Mesenchymal stem cell (in vitro differentiated cells and primary cell): ENCODE measurements around the gene TSPYL6.

Experiments
- DNase-seq: peaks from one replicate; pipeline ENCODE4 v3.0.0-alpha.2; 2013
- H2AFZ ChIP-seq: one replicate; pipeline ENCODE4 v1.6.1; 2013; ENCODE audit warnings: low read depth, mild to moderate bottlenecking, control low read depth, inconsistent platforms, low read length, moderate library complexity
- H2AK5ac ChIP-seq: 2 replicates; pipeline ENCODE4 v1.6.1; 2013; ENCODE audit warnings: low read length, moderate library complexity, mild to moderate bottlenecking, inconsistent platforms; ENCODE audit not compliant: severe bottlenecking
- H2BK120ac ChIP-seq: one replicate; pipeline ENCODE4 v1.6.1; 2013; ENCODE audit warnings: low read depth, mild to moderate bottlenecking, inconsistent platforms, low read length, moderate library complexity
- H2BK12ac ChIP-seq, 2 experiments: one replicate each; pipeline ENCODE4 v1.6.1; 2013; ENCODE audit warnings: inconsistent platforms in 2 of 2, low read length in 2 of 2, mild to moderate bottlenecking in 2 of 2, moderate library complexity in 2 of 2, control low read depth in 1 of 2
- H2BK15ac ChIP-seq: one replicate; pipeline ENCODE4 v1.6.1; 2013; ENCODE audit warnings: mild to moderate bottlenecking, low read depth, inconsistent platforms; ENCODE audit not compliant: poor library complexity, severe bottlenecking
- H2BK5ac ChIP-seq: 2 replicates; pipeline ENCODE4 v1.6.1; 2013; ENCODE audit warnings: low read depth, mild to moderate bottlenecking, low read length, control low read depth, inconsistent platforms; ENCODE audit not compliant: poor library complexity, severe bottlenecking
- H3K14ac ChIP-seq, 2 experiments: one replicate each; pipeline ENCODE4 v1.6.1; 2013; ENCODE audit warnings: inconsistent platforms in 2 of 2, low read length in 2 of 2, control low read depth in 1 of 2, mild to moderate bottlenecking in 1 of 2, moderate library complexity in 1 of 2
- H3K18ac ChIP-seq, 2 experiments: one replicate each; pipeline ENCODE4 v1.6.1; 2013; ENCODE audit warnings: inconsistent platforms in 2 of 2, low read length in 2 of 2, control low read depth in 1 of 2, low read depth in 1 of 2, mild to moderate bottlenecking in 1 of 2
- H3K23ac ChIP-seq, 2 experiments: one replicate each; pipeline ENCODE4 v1.6.1; 2013; ENCODE audit warnings: inconsistent platforms in 2 of 2, low read length in 2 of 2, mild to moderate bottlenecking in 2 of 2, moderate library complexity in 2 of 2, control low read depth in 1 of 2
- H3K27ac ChIP-seq: 2 replicates; pipeline ENCODE4 v1.5.1; 2013; ENCODE audit warnings: mild to moderate bottlenecking, moderate library complexity, low read length, control low read depth, inconsistent platforms; ENCODE audit not compliant: poor library complexity, severe bottlenecking
- H3K27me3 ChIP-seq, 2 experiments: 2 replicates each; pipeline versions ENCODE4 v1.6.1 to v1.7.0; 2013; ENCODE audit warnings: low read length in 2 of 2, mild to moderate bottlenecking in 2 of 2, moderate library complexity in 2 of 2, control low read depth in 1 of 2, inconsistent platforms in 1 of 2; ENCODE audit not compliant: control insufficient read depth in 1 of 2, insufficient read depth in 1 of 2
- H3K36me3 ChIP-seq, 2 experiments: 2 replicates each; pipeline versions ENCODE4 v1.6.1 to v1.7.0; 2013; ENCODE audit warnings: low read length in 2 of 2, control low read depth in 1 of 2, inconsistent platforms in 1 of 2, low read depth in 1 of 2, mild to moderate bottlenecking in 1 of 2; ENCODE audit not compliant: insufficient read depth in 2 of 2, control insufficient read depth in 1 of 2
- H3K4ac ChIP-seq, 2 experiments: one replicate each; pipeline ENCODE4 v1.6.1; 2013; ENCODE audit warnings: inconsistent platforms in 2 of 2, low read length in 2 of 2, mild to moderate bottlenecking in 2 of 2, moderate library complexity in 2 of 2, control low read depth in 1 of 2, low read depth in 1 of 2
- H3K4me1 ChIP-seq: 2 replicates; pipeline ENCODE4 v1.6.1; 2013; ENCODE audit warnings: low read depth, low read length, control low read depth; ENCODE audit not compliant: control insufficient read depth, insufficient read depth
- H3K4me2 ChIP-seq: 2 replicates; pipeline ENCODE4 v1.6.1; 2013; ENCODE audit warnings: low read length, mild to moderate bottlenecking, inconsistent platforms; ENCODE audit not compliant: poor library complexity, severe bottlenecking
- H3K4me3 ChIP-seq, 2 experiments: 2 replicates each; pipeline versions ENCODE4 v1.5.1 to v1.7.0; 2013; ENCODE audit warnings: low read length in 2 of 2, mild to moderate bottlenecking in 2 of 2, control low read depth in 1 of 2, low read depth in 1 of 2; ENCODE audit not compliant: insufficient read depth in 1 of 2
- H3K79me1 ChIP-seq: replicated peaks from 2 replicates; pipeline ENCODE4 v1.6.1; 2013; ENCODE audit warnings: mild to moderate bottlenecking, control low read depth, low read length, inconsistent platforms; ENCODE audit not compliant: poor library complexity, severe bottlenecking
- H3K9ac ChIP-seq: 2 replicates; pipeline ENCODE4 v1.7.0; 2013; ENCODE audit warnings: mild to moderate bottlenecking, low read length, moderate library complexity
- H3K9me3 ChIP-seq: 2 replicates; pipeline ENCODE4 v1.7.0; 2013; ENCODE audit warnings: mild to moderate bottlenecking, low read length; ENCODE audit not compliant: control insufficient read depth
- H4K8ac ChIP-seq: one replicate; pipeline ENCODE4 v1.6.1; 2013; ENCODE audit warnings: inconsistent platforms, mild to moderate bottlenecking, low read length, moderate library complexity
- H4K91ac ChIP-seq: one replicate; pipeline ENCODE4 v1.6.1; 2013; ENCODE audit warnings: mild to moderate bottlenecking, low read length, inconsistent platforms
- WGBS: methylation state at CpG from one replicate; pipeline ENCODE4 v1.1.7; 2013; ENCODE audit warnings: mixed read lengths; 5-methylcytosine and 5-hydroxymethylcytosine counted together

TSPYL6 gene

DNA sequence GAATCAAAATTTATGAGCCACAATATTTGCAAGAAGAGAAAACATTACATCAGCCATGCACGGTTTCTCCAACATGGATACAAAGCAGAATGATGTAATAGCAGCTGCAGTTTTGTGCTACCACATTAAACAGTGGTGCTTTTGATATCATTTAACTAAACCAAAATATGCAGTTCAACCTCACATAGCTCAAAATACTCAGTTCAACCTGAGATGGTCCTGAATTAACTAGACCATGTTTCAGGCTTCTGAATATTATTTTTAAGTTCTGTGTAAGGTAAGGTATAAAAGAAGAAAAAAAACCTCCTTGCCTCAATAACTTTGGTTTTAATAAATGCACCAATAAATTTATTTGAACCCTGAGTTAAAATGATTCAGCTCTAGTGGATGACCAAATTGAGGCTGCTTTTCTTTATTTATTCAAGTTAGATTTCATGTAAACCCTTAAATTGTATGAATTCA lies 18.8 kb upstream of the TSPYL6 start:
- WGBS, result 75% methylated on average over 1 of the region's 1 CpG

DNA sequence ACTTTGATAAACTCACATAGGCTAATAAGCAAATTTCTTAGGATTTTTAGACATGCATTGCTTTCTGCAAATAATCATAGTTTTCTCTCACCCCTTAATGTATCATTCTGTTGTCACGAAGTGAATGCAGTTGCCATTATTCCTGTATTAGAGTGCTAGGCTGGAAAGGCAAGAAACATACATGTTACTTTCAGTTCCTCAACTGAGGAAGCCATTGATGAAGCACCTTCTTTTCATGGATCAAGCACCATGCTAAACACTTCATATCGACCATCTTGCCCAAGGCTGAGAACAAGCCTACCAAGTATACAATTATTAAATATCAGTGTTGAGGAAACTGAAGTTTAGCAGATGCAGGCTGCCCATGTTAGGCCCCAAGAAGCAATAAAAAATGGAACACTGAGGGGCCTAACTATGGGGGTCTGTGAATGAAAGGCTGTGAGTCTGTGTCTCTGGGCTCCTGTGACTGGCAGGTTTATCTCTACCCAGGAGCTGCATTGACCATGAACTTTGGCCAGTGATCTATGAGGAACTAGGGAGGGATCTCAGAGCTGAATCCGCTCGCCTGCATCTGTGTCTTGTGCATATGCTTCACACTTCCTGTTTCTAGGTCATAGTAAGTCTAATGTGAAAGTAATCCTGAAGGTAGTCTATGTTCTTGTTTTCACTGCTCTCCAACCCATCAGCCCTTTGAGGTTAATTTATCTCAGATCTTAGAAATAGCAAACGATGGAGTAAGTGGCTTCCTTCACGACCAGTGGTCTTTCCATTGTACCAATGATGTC lies 16.0 kb upstream of the TSPYL6 start:
- Histone ChIP-seq H2BK120ac (no peak overlapping the region), H2BK12ac (peak overlapping the region in 1 of 2 experiments; percentile 28), H3K79me1 (no peaks in the 10 kb centered on the region), H3K23ac (no peak overlapping the region), H3K27ac (no peak overlapping the region), H3K4me2 (no peak overlapping the region), H2BK15ac (no peak overlapping the region), H2BK5ac (no peak overlapping the region), H2AFZ (no peak overlapping the region), H3K18ac (no peak overlapping the region), H3K14ac (no peak overlapping the region), H3K4me1 (no peaks in the 10 kb centered on the region), H4K91ac (peak overlapping the region; percentile 59), H4K8ac (no peak overlapping the region), H3K9ac (no peak overlapping the region), H2AK5ac (no peak overlapping the region), H3K27me3 (no peaks in the 10 kb centered on the region), H3K36me3 (no peaks in the 10 kb centered on the region), H3K9me3 (no peaks in the 10 kb centered on the region), H3K4ac (no peak overlapping the region), H3K4me3 (no peak overlapping the region)
- WGBS, result 98% methylated on average over 3 of the region's 6 CpGs
- DNase-seq, result no peak

More for the DNA sequence above, 18.8 kb upstream of the TSPYL6 start:
- H3K23ac ChIP-seq, result no peak overlapping the region
- no peak overlapping the region for H2BK15ac ChIP-seq
- H2AFZ ChIP-seq, result no peak overlapping the region
- DNase-seq, result peak; percentile 44
- no peak overlapping the region for H3K4ac ChIP-seq
- H4K8ac ChIP-seq, result no peak overlapping the region
- H3K18ac ChIP-seq, result no peak overlapping the region
- no peak overlapping the region for H4K91ac ChIP-seq
- no peaks in the 10 kb centered on the region for H3K9me3 ChIP-seq
- H3K4me3 ChIP-seq, result no peak overlapping the region
- no peak overlapping the region for H3K4me2 ChIP-seq
- no peak overlapping the region for H2BK12ac ChIP-seq
- H2BK120ac ChIP-seq, result no peak overlapping the region
- H3K14ac ChIP-seq, result no peak overlapping the region
- H2AK5ac ChIP-seq, result no peak overlapping the region
- H3K4me1 ChIP-seq, result no peaks in the 10 kb centered on the region
- no peaks in the 10 kb centered on the region for H3K36me3 ChIP-seq
- H3K9ac ChIP-seq, result peak overlapping the region; percentile 76
- no peaks in the 10 kb centered on the region for H3K79me1 ChIP-seq
- H3K27me3 ChIP-seq, result no peaks in the 10 kb centered on the region
- no peak overlapping the region for H2BK5ac ChIP-seq
- H3K27ac ChIP-seq, result no peak overlapping the region

DNA sequence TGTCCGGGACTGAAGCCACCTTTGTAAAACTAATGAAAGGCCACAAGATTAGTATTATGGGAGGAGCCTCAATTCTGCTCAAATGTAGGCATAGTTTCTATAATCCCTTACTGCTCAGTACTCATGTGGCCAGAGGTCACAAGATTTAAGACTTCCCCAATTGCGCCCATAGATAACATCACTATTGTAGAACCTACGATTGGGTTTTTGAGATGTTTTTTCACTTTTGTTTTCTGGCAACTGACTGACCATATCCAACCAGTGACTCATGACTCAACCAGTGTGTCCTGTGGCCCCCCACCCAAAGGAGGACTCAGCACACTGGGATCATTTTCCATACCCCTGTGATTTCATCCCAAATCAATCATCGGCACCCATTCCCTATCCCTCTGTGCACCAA lies 15.2 kb upstream of the TSPYL6 start:
- 94% methylated on average over 4 of the region's 4 CpGs for WGBS
- H4K91ac ChIP-seq, result no peak overlapping the region
- no peaks in the 10 kb centered on the region for H3K36me3 ChIP-seq
- no peak overlapping the region for H3K4me2 ChIP-seq
- H4K8ac ChIP-seq, result no peak overlapping the region
- no peaks in the 10 kb centered on the region for H3K79me1 ChIP-seq
- no peak overlapping the region for H3K9ac ChIP-seq
- H3K4me3 ChIP-seq, result no peak overlapping the region
- no peak overlapping the region for H2BK15ac ChIP-seq
- no peak overlapping the region for H2BK120ac ChIP-seq
- H2AK5ac ChIP-seq, result no peak overlapping the region
- no peaks in the 10 kb centered on the region for H3K27me3 ChIP-seq
- no peak overlapping the region for H3K27ac ChIP-seq
- H3K23ac ChIP-seq, result no peak overlapping the region
- no peak overlapping the region for H3K4ac ChIP-seq
- H2BK5ac ChIP-seq, result no peak overlapping the region
- no peak overlapping the region for H3K18ac ChIP-seq
- no peak overlapping the region for H2BK12ac ChIP-seq
- DNase-seq, result no peak
- no peak overlapping the region for H2AFZ ChIP-seq
- no peaks in the 10 kb centered on the region for H3K4me1 ChIP-seq
- H3K14ac ChIP-seq, result no peak overlapping the region
- H3K9me3 ChIP-seq, result no peaks in the 10 kb centered on the region

DNA sequence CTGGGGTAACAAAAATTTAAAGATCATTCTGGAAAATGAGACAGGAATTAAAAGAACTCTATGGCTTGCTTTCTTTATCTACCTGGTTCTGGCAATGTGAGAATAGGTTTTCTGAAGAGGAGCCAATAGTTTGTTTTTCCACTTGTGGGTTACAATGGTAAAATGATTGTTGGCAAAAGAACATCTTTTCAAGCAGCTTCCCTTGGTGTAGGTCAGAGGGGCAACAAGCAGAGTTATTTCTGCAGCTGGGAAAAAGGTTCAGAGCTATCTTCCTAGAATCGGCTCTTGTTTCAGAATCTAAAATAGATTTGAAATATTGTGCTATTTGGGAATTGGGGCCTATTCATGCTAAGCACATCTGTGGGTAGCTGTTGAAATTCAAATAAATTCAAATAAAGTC lies 11.5 kb upstream of the TSPYL6 start:
- no peak overlapping the region for H2BK12ac ChIP-seq
- H3K4me1 ChIP-seq, result no peaks in the 10 kb centered on the region
- no peak overlapping the region for H2AK5ac ChIP-seq
- no peak overlapping the region for H3K4ac ChIP-seq
- no peaks in the 10 kb centered on the region for H3K79me1 ChIP-seq
- no peaks in the 10 kb centered on the region for H3K9me3 ChIP-seq
- WGBS, result 100% methylated on average over 1 of the region's 1 CpG
- H2AFZ ChIP-seq, result no peak overlapping the region
- no peaks in the 10 kb centered on the region for H3K36me3 ChIP-seq
- H2BK120ac ChIP-seq, result no peak overlapping the region
- H3K4me2 ChIP-seq, result no peak overlapping the region
- no peak overlapping the region for H3K23ac ChIP-seq
- H3K27me3 ChIP-seq, result no peaks in the 10 kb centered on the region
- H3K4me3 ChIP-seq, result no peak overlapping the region
- no peak overlapping the region for H3K27ac ChIP-seq
- no peak overlapping the region for H3K18ac ChIP-seq
- no peak overlapping the region for H3K14ac ChIP-seq
- H2BK15ac ChIP-seq, result no peak overlapping the region
- H4K91ac ChIP-seq, result no peak overlapping the region
- DNase-seq, result no peak
- H3K9ac ChIP-seq, result no peak overlapping the region
- H2BK5ac ChIP-seq, result no peak overlapping the region
- H4K8ac ChIP-seq, result no peak overlapping the region
